Stomach (tissue), 4 donors: ENCODE measurements around the gene RPL18.

Source experiments
- CTCF ChIP-seq, 7 experiments: fragments of 450-650 bp in 4 of 7; fragments of 200-600 bp in 3 of 7; sonication (generic) in 3 of 7; IDR thresholded peaks; one replicate each; pipeline ENCODE4 v1.5.1; 2016 to 2019; ENCODE audit warnings: antibody characterized with exemption in 7 of 7, control low read depth in 2 of 7, mild to moderate bottlenecking in 1 of 7
- POLR2A ChIP-seq, 4 donors: fragments of 450-650 bp; IDR thresholded peaks; one replicate each; pipeline ENCODE4 v1.6.1; 2016; ENCODE audit warnings: antibody characterized with exemption in 4 of 4, control low read depth in 2 of 4, mild to moderate bottlenecking in 1 of 4, moderate library complexity in 1 of 4
- POLR2AphosphoS5 ChIP-seq, 3 donors: sonication (generic); formaldehyde crosslinking; IDR thresholded peaks; one replicate each; pipeline ENCODE4 v1.6.1; 2016; ENCODE audit warnings: antibody characterized with exemption in 3 of 3

- no peak for TF ChIP-seq POLR2AphosphoS5 (IDR thresholded peaks at IDR 0.05)
- no peak for TF ChIP-seq CTCF (IDR thresholded peaks at IDR 0.05)
- TF ChIP-seq POLR2A (IDR thresholded peaks at IDR 0.05), result no peak
Observed at GRCh38 chr19:48642862-48643261, 23.9 kb upstream of the RPL18 start.
